Activated CD4-positive, alpha-beta memory T cell treated with anti-CD3 and anti-CD28 coated beads, Interleukin-2, amount 10 ng/mL, durations not matched to agents 7 days and 5 days (primary cell): ENCODE measurements around the gene CDH13. TPM values are rescaled to one million over a fixed set of nuclear protein-coding genes. Genes with fewer than 3 reads are reported as not detected.

Source experiments
- CTCF ChIA-PET: fragments of 350-600 bp; sonication (Branson Sonifier 250); formaldehyde crosslinking; loops from one replicate; lab custom pipeline; 2021; ENCODE audit warnings: antibody characterized with exemption, inconsistent platforms; lab: Charles Lee
- POLR2A ChIA-PET: fragments of 350-600 bp; sonication (Branson Sonifier 250); formaldehyde crosslinking; loops from one replicate; lab custom pipeline; 2021; ENCODE audit warnings: antibody characterized with exemption; lab: Charles Lee
- DNase-seq: peaks from one replicate; pipeline ENCODE4 v3.0.0-alpha.2; 2020
- H3K27ac Mint-ChIP-seq: one replicate; pipeline ENCODE4 v1.8.0; 2021; ENCODE audit warnings: mild to moderate bottlenecking, mixed read lengths
- H3K27me3 Mint-ChIP-seq: one replicate; pipeline ENCODE4 v1.8.0; 2021; ENCODE audit warnings: mixed read lengths
- H3K36me3 Mint-ChIP-seq: one replicate; pipeline ENCODE4 v1.8.0; 2021; ENCODE audit warnings: low read depth, mixed read lengths
- H3K4me1 Mint-ChIP-seq: one replicate; pipeline ENCODE4 v1.8.0; 2021; ENCODE audit warnings: mixed read lengths
- H3K4me3 Mint-ChIP-seq: one replicate; pipeline ENCODE4 v1.8.0; 2021; ENCODE audit warnings: mild to moderate bottlenecking, mixed read lengths
- H3K9me3 Mint-ChIP-seq: one replicate; pipeline ENCODE4 v1.8.0; 2021; ENCODE audit warnings: mixed read lengths
- total RNA-seq, 2 experiments: library from RNA; stranded (reverse); gene quantifications; one replicate each; pipeline ENCODE4 v1.2.3, GENCODE V29; 2021

The CDH13 gene
- total RNA-seq, 2 experiments from 2014 or later = not detected

DNA sequence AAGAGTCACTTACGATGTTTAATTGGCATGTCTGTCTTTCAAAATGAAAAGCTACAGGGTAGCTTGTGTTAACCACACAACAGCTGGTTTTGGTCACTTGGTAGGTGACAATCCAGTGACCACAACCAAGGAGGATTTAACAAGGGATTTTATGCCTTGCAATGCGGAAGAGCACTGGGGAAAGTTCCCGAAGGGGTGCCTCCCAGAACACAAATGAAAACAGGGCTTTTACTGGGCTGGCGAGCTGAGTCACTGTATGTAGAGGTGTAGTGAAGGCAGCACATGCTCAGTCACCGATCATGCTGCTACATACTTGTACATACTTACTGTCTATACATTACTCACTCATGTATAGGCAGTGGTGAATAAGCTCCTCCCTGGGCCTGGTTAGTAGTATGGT lies 483.5 kb downstream of the CDH13 start:
- ChIA-PET POLR2A (no interaction called here), CTCF (no interaction called here)
- peaks cover 2% of the 10 kb centered on the region for H3K9me3 Mint-ChIP-seq
- H3K4me3 Mint-ChIP-seq = no peak overlapping the region
- H3K27me3 Mint-ChIP-seq = peaks cover 4% of the 10 kb centered on the region
- no peaks in the 10 kb centered on the region for H3K4me1 Mint-ChIP-seq
- H3K36me3 Mint-ChIP-seq = no peaks in the 10 kb centered on the region
- DNase-seq = no peak
- no peak overlapping the region for H3K27ac Mint-ChIP-seq

DNA sequence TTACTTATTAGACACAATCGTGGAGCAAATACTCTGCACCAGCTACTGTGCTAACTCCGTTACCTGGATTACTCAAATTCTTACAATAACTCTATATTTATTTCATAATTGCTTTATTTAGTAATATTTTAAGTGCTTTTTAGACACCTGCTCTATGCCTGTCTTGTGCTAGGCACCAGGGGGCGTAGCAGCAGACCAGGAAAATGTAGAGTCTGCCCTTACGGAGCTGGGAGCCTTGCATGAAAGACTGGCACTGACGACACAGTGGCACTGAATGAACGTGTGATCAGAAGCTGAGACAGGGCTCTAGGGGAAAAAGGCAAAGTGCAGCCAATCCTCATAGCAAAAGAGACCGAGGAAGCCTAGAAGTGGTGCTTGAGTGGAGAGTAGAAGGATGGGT lies 486.5 kb downstream of the CDH13 start:
- H3K4me3 Mint-ChIP-seq = no peak overlapping the region
- H3K36me3 Mint-ChIP-seq = no peaks in the 10 kb centered on the region
- DNase-seq = no peak
- ChIA-PET POLR2A (no interaction called here), CTCF (no interaction called here)
- no peaks in the 10 kb centered on the region for H3K4me1 Mint-ChIP-seq
- peaks cover 2% of the 10 kb centered on the region for H3K9me3 Mint-ChIP-seq
- H3K27ac Mint-ChIP-seq = no peak overlapping the region
- H3K27me3 Mint-ChIP-seq = peaks cover 4% of the 10 kb centered on the region

GRCh38 chr16:83113811-83114210 lies 487.0 kb downstream of the CDH13 start:
- H3K4me1 Mint-ChIP-seq = no peaks in the 10 kb centered on the region
- peaks cover 4% of the 10 kb centered on the region for H3K27me3 Mint-ChIP-seq
- CTCF ChIA-PET = no interaction called here

GRCh38 chr16:83115491-83116232 lies 488.9 kb downstream of the CDH13 start:
- Mint-ChIP-seq H3K4me3 (no peak overlapping the region), H3K4me1 (no peaks in the 10 kb centered on the region), H3K36me3 (no peaks in the 10 kb centered on the region), H3K27ac (no peak overlapping the region), H3K9me3 (no peaks in the 10 kb centered on the region), H3K27me3 (peaks cover 4% of the 10 kb centered on the region)
- POLR2A ChIA-PET = no interaction called here
- CTCF ChIA-PET = no interaction called here
- DNase-seq = no peak

More at GRCh38 chr16:83113811-83114210, 487.0 kb downstream of the CDH13 start:
- Mint-ChIP-seq H3K36me3 (no peaks in the 10 kb centered on the region), H3K9me3 (peaks cover 2% of the 10 kb centered on the region), H3K4me3 (no peak overlapping the region), H3K27ac (no peak overlapping the region)
- POLR2A ChIA-PET = no interaction called here
- DNase-seq = no peak

DNA sequence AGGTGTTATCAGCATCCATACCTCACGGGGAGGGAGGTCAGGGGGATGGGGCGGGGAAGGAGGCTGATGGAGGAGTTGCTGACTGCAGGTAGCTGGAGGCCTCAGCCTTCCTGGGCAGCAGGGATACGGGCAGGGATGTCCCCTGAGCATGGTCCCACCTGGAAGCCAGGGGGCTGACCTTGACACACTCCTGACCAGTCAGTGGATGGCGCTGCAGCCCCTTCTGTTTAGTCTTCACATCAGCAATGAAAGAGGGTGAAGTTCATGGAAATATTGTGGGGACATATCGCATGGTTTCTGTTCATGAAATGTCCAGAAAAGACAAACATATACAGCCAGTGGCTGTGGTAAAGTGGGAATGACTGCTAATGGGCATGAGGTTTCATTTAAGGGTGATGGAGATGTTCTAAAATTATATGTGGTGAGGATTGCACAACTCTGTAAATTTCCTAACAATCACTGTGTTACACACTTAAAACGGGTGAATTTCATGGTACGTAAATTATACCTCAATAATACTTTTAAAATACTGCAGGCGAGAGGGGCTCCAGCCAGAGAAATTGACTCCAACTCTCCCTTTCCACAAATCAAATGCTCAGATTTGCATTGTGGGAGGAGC lies 489.6 kb downstream of the CDH13 start:
- peaks cover 4% of the 10 kb centered on the region for H3K27me3 Mint-ChIP-seq
- no peaks in the 10 kb centered on the region for H3K4me1 Mint-ChIP-seq
- H3K9me3 Mint-ChIP-seq = no peaks in the 10 kb centered on the region
- no peaks in the 10 kb centered on the region for H3K36me3 Mint-ChIP-seq
- no peak for DNase-seq
- ChIA-PET CTCF (no interaction called here), POLR2A (no interaction called here)
- H3K4me3 Mint-ChIP-seq = no peak overlapping the region
- no peak overlapping the region for H3K27ac Mint-ChIP-seq

DNA sequence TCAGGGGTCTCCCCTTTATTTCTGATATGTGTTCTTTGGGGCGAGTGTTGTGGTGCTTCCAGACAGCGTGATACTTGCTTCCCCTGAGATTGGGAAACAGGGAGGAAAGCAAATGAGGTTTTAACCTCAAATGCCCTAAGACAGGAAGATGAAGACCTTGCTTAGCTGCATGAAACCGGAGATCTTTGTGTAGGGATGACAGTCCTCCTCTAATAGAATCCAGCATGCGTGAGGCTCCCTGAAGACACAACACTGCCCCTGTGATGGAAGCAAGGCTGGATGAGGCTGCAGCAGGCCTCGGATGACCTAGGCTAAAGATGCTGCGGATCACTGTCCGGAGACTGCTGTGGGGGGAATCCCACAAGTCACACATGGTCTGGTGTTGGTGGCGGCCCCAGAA lies 491.0 kb downstream of the CDH13 start:
- no peak for DNase-seq
- no peaks in the 10 kb centered on the region for H3K9me3 Mint-ChIP-seq
- H3K4me3 Mint-ChIP-seq = no peak overlapping the region
- H3K27ac Mint-ChIP-seq = no peak overlapping the region
- POLR2A ChIA-PET = no interaction called here
- no peaks in the 10 kb centered on the region for H3K4me1 Mint-ChIP-seq
- CTCF ChIA-PET = no interaction called here
- H3K27me3 Mint-ChIP-seq = peaks cover 2% of the 10 kb centered on the region
- H3K36me3 Mint-ChIP-seq = no peaks in the 10 kb centered on the region

- Mint-ChIP-seq H3K4me3 (no peak overlapping the region), H3K27me3 (peaks cover 2% of the 10 kb centered on the region), H3K36me3 (no peaks in the 10 kb centered on the region), H3K27ac (no peak overlapping the region), H3K9me3 (no peaks in the 10 kb centered on the region), H3K4me1 (no peaks in the 10 kb centered on the region)
- ChIA-PET POLR2A (no interaction called here), CTCF (no interaction called here)
- DNase-seq = no peak
These were observed 491.6 kb downstream of the CDH13 start for GRCh38 chr16:83118365-83118764.

- no peak overlapping the region for H3K4me3 Mint-ChIP-seq
- H3K9me3 Mint-ChIP-seq = peaks cover 16% of the 10 kb centered on the region
- H3K4me1 Mint-ChIP-seq = no peaks in the 10 kb centered on the region
- POLR2A ChIA-PET = no interaction called here
- no peak for DNase-seq
- no peaks in the 10 kb centered on the region for H3K36me3 Mint-ChIP-seq
- CTCF ChIA-PET = no interaction called here
- H3K27ac Mint-ChIP-seq = no peak overlapping the region
- no peaks in the 10 kb centered on the region for H3K27me3 Mint-ChIP-seq
These were observed 499.3 kb downstream of the CDH13 start for GRCh38 chr16:83125999-83126568.

DNA sequence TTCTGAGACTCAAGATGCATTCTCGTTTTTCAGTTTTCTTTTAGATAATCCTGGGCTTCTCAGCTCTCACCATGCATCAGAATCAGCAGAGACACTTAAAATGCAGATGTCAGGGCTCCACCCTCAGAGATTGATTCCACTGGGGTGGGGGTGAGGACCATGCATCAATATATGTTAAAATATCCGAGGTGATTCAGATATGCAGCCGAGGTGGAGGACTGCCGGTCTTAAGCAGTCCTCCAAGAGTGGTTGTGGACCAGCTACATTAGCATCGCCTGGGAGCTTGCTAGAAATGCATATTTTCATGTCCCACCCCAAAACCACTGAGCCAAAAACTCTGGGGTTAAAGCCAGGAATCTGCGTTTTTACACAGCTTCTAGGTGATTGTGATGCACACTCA lies 501.3 kb downstream of the CDH13 start:
- H3K4me1 Mint-ChIP-seq = no peaks in the 10 kb centered on the region
- H3K36me3 Mint-ChIP-seq = no peaks in the 10 kb centered on the region
- no peak overlapping the region for H3K27ac Mint-ChIP-seq
- CTCF ChIA-PET = no interaction called here
- no peak for DNase-seq
- H3K4me3 Mint-ChIP-seq = no peak overlapping the region
- H3K27me3 Mint-ChIP-seq = no peaks in the 10 kb centered on the region
- POLR2A ChIA-PET = no interaction called here
- peaks cover 16% of the 10 kb centered on the region for H3K9me3 Mint-ChIP-seq

DNA sequence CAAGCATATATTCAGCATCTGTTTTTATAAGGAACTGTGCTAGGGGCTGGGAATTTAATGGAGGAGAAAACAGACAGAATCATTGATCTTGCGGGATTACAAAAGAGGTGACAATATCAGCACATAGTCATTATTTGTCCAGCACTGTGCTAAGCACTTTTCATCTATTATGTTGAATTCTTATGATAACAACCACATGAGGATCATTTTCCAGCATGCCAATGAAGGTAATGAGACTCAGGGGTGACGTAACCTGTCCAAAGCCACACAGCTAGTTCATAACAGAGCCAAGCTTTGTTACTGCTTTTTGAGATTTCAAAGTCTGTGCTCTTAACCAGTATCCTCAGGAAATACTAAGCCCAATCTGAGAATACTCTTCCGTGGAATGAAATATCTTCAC lies 503.3 kb downstream of the CDH13 start:
- Mint-ChIP-seq H3K36me3 (no peaks in the 10 kb centered on the region), H3K4me3 (no peak overlapping the region), H3K9me3 (peaks cover 16% of the 10 kb centered on the region), H3K27ac (no peak overlapping the region), H3K4me1 (no peaks in the 10 kb centered on the region), H3K27me3 (no peaks in the 10 kb centered on the region)
- CTCF ChIA-PET = no interaction called here
- no peak for DNase-seq
- POLR2A ChIA-PET = no interaction called here

GRCh38 chr16:83134638-83135037 lies 507.9 kb downstream of the CDH13 start:
- ChIA-PET POLR2A (no interaction called here), CTCF (no interaction called here)
- Mint-ChIP-seq H3K27me3 (no peaks in the 10 kb centered on the region), H3K36me3 (no peaks in the 10 kb centered on the region), H3K27ac (no peak overlapping the region), H3K9me3 (no peaks in the 10 kb centered on the region), H3K4me1 (peaks cover 5% of the 10 kb centered on the region), H3K4me3 (no peak overlapping the region)
- no peak for DNase-seq

GRCh38 chr16:83136419-83136818 lies 509.6 kb downstream of the CDH13 start:
- CTCF ChIA-PET = no interaction called here
- no peak for DNase-seq
- POLR2A ChIA-PET = no interaction called here
- H3K27ac Mint-ChIP-seq = no peak overlapping the region
- no peaks in the 10 kb centered on the region for H3K36me3 Mint-ChIP-seq
- H3K4me1 Mint-ChIP-seq = peaks cover 5% of the 10 kb centered on the region
- H3K4me3 Mint-ChIP-seq = no peak overlapping the region
- H3K9me3 Mint-ChIP-seq = peaks cover under 1% of the 10 kb centered on the region
- no peaks in the 10 kb centered on the region for H3K27me3 Mint-ChIP-seq

GRCh38 chr16:83136924-83137323 lies 510.2 kb downstream of the CDH13 start:
- no peak for DNase-seq
- no peak overlapping the region for H3K27ac Mint-ChIP-seq
- H3K4me1 Mint-ChIP-seq = peaks cover 5% of the 10 kb centered on the region
- CTCF ChIA-PET = no interaction called here
- no peak overlapping the region for H3K4me3 Mint-ChIP-seq
- H3K27me3 Mint-ChIP-seq = no peaks in the 10 kb centered on the region
- POLR2A ChIA-PET = no interaction called here
- H3K36me3 Mint-ChIP-seq = no peaks in the 10 kb centered on the region
- H3K9me3 Mint-ChIP-seq = peaks cover 3% of the 10 kb centered on the region
